ENCODE results near the gene SEMA6B.

DNA sequence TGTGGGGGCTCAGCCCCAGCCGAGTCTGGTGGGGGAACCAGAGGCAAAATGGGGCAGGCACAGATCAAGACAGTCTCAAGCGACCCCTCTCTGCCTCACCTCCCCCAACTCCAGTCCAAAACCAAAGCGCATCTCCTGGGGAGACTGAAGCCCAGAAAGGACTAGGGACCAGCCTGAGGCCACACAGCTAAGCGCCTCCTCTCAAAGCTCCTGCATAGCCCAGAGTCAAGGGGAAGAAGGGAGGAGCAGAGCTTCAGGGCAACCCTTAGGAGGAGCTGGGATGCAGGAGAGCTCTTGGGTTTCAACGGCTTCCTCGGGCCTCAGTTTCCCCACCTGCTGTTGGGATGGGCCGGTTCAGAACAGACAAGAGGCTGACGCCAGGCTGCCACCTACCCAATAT lies 19.9 kb upstream of the SEMA6B start:
- TF ChIP-seq, protein P1, sequence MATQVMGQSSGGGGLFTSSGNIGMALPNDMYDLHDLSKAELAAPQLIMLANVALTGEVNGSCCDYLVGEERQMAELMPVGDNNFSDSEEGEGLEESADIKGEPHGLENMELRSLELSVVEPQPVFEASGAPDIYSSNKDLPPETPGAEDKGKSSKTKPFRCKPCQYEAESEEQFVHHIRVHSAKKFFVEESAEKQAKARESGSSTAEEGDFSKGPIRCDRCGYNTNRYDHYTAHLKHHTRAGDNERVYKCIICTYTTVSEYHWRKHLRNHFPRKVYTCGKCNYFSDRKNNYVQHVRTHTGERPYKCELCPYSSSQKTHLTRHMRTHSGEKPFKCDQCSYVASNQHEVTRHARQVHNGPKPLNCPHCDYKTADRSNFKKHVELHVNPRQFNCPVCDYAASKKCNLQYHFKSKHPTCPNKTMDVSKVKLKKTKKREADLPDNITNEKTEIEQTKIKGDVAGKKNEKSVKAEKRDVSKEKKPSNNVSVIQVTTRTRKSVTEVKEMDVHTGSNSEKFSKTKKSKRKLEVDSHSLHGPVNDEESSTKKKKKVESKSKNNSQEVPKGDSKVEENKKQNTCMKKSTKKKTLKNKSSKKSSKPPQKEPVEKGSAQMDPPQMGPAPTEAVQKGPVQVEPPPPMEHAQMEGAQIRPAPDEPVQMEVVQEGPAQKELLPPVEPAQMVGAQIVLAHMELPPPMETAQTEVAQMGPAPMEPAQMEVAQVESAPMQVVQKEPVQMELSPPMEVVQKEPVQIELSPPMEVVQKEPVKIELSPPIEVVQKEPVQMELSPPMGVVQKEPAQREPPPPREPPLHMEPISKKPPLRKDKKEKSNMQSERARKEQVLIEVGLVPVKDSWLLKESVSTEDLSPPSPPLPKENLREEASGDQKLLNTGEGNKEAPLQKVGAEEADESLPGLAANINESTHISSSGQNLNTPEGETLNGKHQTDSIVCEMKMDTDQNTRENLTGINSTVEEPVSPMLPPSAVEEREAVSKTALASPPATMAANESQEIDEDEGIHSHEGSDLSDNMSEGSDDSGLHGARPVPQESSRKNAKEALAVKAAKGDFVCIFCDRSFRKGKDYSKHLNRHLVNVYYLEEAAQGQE (IDR thresholded peaks at IDR 0.05; ENCODE audit: insufficient read depth in 1 of 2, low read depth in 2 of 2, low read length in 2 of 2), result no peak
- TF ChIP-seq SIN3A (IDR thresholded peaks at IDR 0.05; ENCODE audit: borderline replicate concordance, insufficient read depth, low read length) (no peak), POLR2AphosphoS5 (IDR thresholded peaks at IDR 0.05; ENCODE audit: low read depth, low read length) (no peak)
